ENCODE results near the gene HSPB7.
"Not testable (repeated sequence)": the region's sequence is repeated elsewhere in the genome, so short reads cannot be mapped to it uniquely, and the experiment has no call there.

The HSPB7 gene

GRCh38 chr1:15981679-15982078 is 36.2 kb downstream of the HSPB7 start:
- POLR2A ChIA-PET, result no interaction called here
- CTCF ChIA-PET, result no interaction called here

DNA sequence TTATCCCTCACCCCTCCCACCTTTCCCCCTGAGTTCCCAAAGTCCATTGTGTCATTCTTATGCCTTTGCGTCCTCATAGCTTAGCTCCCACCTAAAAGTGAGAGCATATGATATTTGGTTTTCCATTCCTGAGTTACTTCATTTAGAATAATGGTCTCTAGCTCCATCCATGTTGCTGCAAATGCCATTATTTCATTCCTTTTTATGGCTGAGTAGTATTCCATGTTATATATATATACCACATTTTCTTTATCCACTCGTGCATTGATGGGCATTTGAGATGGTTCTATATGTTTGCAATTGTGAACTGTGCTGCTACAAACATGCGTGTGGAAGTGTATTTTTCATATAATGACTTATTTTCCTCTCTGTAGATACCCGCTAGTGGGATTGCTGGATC is 39.9 kb downstream of the HSPB7 start:
- CTCF ChIA-PET; H3K36me3 ChIP-seq (ENCODE audit: control insufficient read depth in 2 of 2, insufficient read depth in 1 of 2, low read length in 2 of 2); H3K9me3 ChIP-seq (ENCODE audit: control insufficient read depth, insufficient read depth, low read depth, low read length); POLR2A ChIA-PET; H3K27ac ChIP-seq (ENCODE audit: extremely low read depth, low read depth, low read length); H3K4me1 ChIP-seq (ENCODE audit: control insufficient read depth, insufficient read depth, low read length); H3K4me3 ChIP-seq (ENCODE audit: low read depth, low read length): not testable (repeated sequence)
- TF ChIP-seq ZNF146 (tag by site-specific recombination; IDR thresholded peaks at IDR 0.05), result peak; percentile 68

More at GRCh38 chr1:15981679-15982078, 36.2 kb downstream of the HSPB7 start:
- H3K4me3 ChIP-seq (ENCODE audit: low read depth, low read length), result no peak overlapping the region
- H3K27ac ChIP-seq (ENCODE audit: extremely low read depth, low read depth, low read length), result no peak overlapping the region
- H3K36me3 ChIP-seq (ENCODE audit: control insufficient read depth in 2 of 2, insufficient read depth in 1 of 2, low read length in 2 of 2), result no peaks in the 10 kb centered on the region
- H3K4me1 ChIP-seq (ENCODE audit: control insufficient read depth, insufficient read depth, low read length), result no peaks in the 10 kb centered on the region
- 0 out of 2 replicates have a peak, but pooled peaks have one; percentile 32 for TF ChIP-seq REST (tag by site-specific recombination; IDR thresholded peaks at IDR 0.05)
- TF ChIP-seq YY1 (tag by site-specific recombination; IDR thresholded peaks at IDR 0.05), result no peak
- TF ChIP-seq, protein P1, sequence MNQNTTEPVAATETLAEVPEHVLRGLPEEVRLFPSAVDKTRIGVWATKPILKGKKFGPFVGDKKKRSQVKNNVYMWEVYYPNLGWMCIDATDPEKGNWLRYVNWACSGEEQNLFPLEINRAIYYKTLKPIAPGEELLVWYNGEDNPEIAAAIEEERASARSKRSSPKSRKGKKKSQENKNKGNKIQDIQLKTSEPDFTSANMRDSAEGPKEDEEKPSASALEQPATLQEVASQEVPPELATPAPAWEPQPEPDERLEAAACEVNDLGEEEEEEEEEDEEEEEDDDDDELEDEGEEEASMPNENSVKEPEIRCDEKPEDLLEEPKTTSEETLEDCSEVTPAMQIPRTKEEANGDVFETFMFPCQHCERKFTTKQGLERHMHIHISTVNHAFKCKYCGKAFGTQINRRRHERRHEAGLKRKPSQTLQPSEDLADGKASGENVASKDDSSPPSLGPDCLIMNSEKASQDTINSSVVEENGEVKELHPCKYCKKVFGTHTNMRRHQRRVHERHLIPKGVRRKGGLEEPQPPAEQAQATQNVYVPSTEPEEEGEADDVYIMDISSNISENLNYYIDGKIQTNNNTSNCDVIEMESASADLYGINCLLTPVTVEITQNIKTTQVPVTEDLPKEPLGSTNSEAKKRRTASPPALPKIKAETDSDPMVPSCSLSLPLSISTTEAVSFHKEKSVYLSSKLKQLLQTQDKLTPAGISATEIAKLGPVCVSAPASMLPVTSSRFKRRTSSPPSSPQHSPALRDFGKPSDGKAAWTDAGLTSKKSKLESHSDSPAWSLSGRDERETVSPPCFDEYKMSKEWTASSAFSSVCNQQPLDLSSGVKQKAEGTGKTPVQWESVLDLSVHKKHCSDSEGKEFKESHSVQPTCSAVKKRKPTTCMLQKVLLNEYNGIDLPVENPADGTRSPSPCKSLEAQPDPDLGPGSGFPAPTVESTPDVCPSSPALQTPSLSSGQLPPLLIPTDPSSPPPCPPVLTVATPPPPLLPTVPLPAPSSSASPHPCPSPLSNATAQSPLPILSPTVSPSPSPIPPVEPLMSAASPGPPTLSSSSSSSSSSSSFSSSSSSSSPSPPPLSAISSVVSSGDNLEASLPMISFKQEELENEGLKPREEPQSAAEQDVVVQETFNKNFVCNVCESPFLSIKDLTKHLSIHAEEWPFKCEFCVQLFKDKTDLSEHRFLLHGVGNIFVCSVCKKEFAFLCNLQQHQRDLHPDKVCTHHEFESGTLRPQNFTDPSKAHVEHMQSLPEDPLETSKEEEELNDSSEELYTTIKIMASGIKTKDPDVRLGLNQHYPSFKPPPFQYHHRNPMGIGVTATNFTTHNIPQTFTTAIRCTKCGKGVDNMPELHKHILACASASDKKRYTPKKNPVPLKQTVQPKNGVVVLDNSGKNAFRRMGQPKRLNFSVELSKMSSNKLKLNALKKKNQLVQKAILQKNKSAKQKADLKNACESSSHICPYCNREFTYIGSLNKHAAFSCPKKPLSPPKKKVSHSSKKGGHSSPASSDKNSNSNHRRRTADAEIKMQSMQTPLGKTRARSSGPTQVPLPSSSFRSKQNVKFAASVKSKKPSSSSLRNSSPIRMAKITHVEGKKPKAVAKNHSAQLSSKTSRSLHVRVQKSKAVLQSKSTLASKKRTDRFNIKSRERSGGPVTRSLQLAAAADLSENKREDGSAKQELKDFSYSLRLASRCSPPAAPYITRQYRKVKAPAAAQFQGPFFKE (tag by site-specific recombination; IDR thresholded peaks at IDR 0.05; ENCODE audit: borderline replicate concordance), result no peak
- no peaks in the 10 kb centered on the region for H3K9me3 ChIP-seq (ENCODE audit: control insufficient read depth, insufficient read depth, low read depth, low read length)

GRCh38 chr1:15975805-15976680 is 41.8 kb downstream of the HSPB7 start, which contains the start of gene ZBTB17:
TSS of gene ZBTB17 (minus strand) at chr1:15976101. CDS start at chr1:15948495, 27,606 bp downstream.
- CTCF ChIA-PET, result interaction anchor here (0.7 to 3.2 kb wide), 8 partner anchors 17 to 389 kb away, joined by 3 to 16 read pairs (median 4); no protein-coding TSS in a partner anchor
- Histone ChIP-seq H3K4me1 (ENCODE audit: control insufficient read depth, insufficient read depth, low read length) (no peaks in the 10 kb centered on the region), H3K36me3 (ENCODE audit: control insufficient read depth in 2 of 2, insufficient read depth in 1 of 2, low read length in 2 of 2) (peaks cover 0 to 22% of the 10 kb centered on the region in 2 experiments; a peak in 2 of 3 replicates)
- TF ChIP-seq, protein P2, sequence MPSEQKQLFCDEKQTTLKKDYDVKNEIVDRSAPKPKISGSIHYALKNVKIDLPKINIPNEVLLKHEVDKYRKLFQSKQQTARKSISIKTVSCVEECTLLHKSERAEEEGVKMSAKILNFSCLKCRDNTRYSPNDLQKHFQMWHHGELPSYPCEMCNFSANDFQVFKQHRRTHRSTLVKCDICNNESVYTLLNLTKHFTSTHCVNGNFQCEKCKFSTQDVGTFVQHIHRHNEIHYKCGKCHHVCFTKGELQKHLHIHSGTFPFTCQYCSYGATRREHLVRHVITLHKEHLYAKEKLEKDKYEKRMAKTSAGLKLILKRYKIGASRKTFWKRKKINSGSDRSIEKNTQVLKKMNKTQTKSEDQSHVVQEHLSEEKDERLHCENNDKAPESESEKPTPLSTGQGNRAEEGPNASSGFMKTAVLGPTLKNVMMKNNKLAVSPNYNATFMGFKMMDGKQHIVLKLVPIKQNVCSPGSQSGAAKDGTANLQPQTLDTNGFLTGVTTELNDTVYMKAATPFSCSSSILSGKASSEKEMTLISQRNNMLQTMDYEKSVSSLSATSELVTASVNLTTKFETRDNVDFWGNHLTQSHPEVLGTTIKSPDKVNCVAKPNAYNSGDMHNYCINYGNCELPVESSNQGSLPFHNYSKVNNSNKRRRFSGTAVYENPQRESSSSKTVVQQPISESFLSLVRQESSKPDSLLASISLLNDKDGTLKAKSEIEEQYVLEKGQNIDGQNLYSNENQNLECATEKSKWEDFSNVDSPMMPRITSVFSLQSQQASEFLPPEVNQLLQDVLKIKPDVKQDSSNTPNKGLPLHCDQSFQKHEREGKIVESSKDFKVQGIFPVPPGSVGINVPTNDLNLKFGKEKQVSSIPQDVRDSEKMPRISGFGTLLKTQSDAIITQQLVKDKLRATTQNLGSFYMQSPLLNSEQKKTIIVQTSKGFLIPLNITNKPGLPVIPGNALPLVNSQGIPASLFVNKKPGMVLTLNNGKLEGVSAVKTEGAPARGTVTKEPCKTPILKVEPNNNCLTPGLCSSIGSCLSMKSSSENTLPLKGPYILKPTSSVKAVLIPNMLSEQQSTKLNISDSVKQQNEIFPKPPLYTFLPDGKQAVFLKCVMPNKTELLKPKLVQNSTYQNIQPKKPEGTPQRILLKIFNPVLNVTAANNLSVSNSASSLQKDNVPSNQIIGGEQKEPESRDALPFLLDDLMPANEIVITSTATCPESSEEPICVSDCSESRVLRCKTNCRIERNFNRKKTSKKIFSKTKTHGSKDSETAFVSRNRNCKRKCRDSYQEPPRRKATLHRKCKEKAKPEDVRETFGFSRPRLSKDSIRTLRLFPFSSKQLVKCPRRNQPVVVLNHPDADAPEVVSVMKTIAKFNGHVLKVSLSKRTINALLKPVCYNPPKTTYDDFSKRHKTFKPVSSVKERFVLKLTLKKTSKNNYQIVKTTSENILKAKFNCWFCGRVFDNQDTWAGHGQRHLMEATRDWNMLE (tag by site-specific recombination; conservative IDR thresholded peaks at IDR 0.05; ENCODE audit: low read depth), result peak; percentile 89
- TF ChIP-seq ZNF394 (tag by site-specific recombination; IDR thresholded peaks at IDR 0.05; ENCODE audit: borderline replicate concordance) (no peak; the same call in 1 of the 2 replicates), YY2 (tag by site-specific recombination; IDR thresholded peaks at IDR 0.05) (peak; percentile 91), ZIC2 (tag by site-specific recombination; IDR thresholded peaks at IDR 0.05) (peak; percentile 56), ZNF221 (tag by site-specific recombination; IDR thresholded peaks at IDR 0.05; ENCODE audit: borderline replicate concordance) (no peak)
- TF ChIP-seq, protein P3, sequence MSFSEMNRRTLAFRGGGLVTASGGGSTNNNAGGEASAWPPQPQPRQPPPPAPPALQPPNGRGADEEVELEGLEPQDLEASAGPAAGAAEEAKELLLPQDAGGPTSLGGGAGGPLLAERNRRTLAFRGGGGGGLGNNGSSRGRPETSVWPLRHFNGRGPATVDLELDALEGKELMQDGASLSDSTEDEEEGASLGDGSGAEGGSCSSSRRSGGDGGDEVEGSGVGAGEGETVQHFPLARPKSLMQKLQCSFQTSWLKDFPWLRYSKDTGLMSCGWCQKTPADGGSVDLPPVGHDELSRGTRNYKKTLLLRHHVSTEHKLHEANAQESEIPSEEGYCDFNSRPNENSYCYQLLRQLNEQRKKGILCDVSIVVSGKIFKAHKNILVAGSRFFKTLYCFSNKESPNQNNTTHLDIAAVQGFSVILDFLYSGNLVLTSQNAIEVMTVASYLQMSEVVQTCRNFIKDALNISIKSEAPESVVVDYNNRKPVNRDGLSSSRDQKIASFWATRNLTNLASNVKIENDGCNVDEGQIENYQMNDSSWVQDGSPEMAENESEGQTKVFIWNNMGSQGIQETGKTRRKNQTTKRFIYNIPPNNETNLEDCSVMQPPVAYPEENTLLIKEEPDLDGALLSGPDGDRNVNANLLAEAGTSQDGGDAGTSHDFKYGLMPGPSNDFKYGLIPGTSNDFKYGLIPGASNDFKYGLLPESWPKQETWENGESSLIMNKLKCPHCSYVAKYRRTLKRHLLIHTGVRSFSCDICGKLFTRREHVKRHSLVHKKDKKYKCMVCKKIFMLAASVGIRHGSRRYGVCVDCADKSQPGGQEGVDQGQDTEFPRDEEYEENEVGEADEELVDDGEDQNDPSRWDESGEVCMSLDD (tag by site-specific recombination; IDR thresholded peaks at IDR 0.05), result peak; percentile 87; the same call in 1 of the 2 replicates

More at GRCh38 chr1:15975805-15976680, 41.8 kb downstream of the HSPB7 start, which contains the start of gene ZBTB17:
- Histone ChIP-seq H3K27ac (ENCODE audit: extremely low read depth, low read depth, low read length) (peak within 1 kb of the TSS; percentile 44), H3K9me3 (ENCODE audit: control insufficient read depth, insufficient read depth, low read depth, low read length) (no peaks in the 10 kb centered on the region), H3K4me3 (ENCODE audit: low read depth, low read length) (peak within 1 kb of the TSS; percentile 98)
- POLR2A ChIA-PET, result interaction anchor here (0.5 to 1.8 kb wide), 9 partner anchors 10 to 241 kb away, joined by 3 to 6 read pairs (median 4); partner anchors contain the start of gene SPEN

All from HEK293 (cell line).